HG02588 (cell line): ENCODE measurements around the gene CCDC149.

Source experiments
- ATAC-seq: cut with Tn5 transposase; IDR thresholded peaks from one replicate; pipeline ENCODE4 v1.9.1; 2021; ENCODE audit warnings: mild to moderate bottlenecking, moderate library complexity; ENCODE audit not compliant: unreplicated experiment

CCDC149 gene

DNA sequence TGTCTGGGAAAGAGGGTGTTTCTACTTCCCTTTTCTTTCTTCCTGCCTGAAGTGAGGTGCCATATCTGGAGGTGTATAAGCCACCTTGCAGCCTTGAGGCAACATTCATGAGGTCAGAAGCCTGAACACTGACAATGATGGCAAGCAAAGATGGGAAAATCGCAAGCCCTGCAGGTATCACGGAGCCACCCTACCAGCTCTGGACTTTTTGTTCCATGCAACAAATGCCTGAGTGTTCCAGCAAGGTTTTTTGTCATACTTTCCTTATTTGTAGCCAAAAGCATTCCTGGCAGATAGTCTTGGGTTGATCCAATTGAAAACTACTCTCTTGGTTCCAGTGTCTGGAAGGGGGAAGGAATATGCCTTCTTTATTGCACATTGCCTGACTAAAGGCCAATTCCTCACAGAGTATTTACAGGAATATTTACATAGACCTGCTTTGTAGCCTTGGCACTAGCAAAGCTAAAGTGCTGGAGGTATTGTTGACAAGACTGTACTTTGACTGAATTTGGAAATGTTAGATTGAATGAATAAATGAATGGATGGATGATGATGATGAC is 131.8 kb downstream of the CCDC149 start:
- ATAC-seq: no peak

GRCh38 chr4:24778464-24779225 is 134.2 kb downstream of the CCDC149 start:
- ATAC-seq: no peak

DNA sequence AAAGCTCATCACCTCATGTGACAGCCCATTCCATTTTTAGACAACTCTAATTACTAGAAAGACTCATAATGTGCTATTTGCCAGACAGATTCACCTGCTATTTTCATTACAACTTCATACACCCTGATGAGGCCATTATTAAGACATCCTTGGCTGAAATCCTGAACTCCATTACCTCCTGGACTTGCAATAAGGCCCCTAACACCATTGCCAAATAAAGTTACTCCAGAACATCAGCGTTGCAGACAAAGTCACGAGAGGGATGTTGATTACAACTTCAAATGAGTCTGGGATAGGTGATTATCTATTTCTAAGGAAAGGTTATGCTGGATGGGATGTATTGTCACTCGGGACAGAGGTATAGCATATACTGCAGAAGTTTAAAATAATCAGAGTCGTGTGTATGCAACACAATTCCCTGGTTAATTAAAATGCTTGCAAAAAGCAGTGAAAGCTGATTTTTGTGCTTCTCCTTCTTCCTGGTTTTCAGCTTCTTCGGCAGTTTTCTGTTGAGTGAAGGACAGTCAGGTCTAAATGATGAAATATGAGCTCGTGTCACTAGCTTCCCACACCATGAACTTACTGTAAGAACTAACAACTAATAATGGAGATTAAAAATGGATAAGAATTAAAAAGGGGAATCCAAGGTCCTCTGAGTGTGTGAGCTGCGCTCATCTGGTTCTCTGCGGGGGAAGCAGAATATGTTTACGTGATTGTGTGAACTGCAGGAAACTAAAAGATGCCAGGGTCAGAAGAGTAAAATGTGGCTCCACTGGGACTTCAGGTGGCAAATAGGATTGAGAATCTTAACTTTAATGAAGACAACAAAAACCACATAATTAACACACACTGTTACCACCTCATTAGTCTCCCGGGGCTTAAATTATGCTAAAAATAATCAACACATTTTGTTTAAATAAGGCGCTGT is 135.0 kb downstream of the CCDC149 start:
- no peak for ATAC-seq

DNA sequence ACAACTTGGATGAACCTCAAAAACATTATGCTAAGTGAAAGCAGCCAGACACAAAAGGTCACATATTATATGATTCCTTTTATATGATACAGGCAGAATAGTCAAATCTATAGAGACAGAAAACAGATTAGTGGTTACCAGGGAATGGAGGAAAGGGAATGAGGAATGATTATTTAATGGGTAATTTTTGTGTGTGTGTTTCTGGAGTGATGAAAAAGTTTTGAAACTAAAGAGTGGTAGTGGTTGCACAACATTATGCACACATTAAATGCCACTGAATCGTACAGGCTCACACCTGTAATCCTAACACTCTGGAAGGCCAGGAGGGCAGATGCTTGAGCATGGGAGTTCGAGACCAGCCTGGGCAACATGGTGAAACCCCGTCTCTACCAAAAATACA is 137.1 kb downstream of the CCDC149 start:
- ATAC-seq: no peak

- ATAC-seq: no peak
Measured at GRCh38 chr4:24775032-24775605, 137.7 kb downstream of the CCDC149 start.

DNA sequence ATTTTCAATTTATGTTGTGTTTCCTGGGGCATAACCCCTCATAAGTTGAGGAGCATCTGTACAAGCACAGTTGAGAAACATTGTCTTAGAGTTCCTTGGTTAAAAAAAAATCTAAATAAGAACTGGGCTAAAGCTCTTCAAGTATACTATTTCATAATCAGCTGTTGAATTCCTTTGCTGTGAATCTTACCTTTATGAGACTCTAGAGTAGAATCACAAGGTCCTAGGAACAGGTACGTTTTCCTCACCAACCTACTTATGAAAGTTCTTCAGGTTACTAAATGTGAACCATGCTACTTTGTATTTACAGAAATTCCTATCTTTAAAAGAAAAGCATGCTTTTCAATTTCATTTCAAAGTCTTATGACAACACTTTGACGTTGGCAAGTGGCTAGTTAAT is 138.4 kb downstream of the CCDC149 start:
- ATAC-seq: no peak

DNA sequence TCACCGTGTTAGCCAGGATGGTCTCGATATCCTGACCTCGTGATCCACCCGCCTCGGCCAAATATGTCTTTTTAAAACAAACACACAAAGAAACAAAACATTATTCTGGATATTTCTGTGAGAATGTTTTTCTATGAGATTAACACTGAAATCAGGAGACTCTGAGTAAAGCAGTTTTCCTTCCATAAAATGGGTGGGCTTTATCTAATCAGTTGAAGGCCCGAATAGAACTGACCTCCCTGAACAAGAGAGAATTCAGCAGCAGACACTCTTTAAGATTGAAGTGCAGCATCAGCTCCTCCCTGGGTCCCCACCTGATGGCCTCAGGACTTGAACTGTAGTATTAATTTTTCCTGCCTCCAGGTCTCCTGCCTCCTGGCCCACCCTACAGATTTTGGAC is 139.9 kb downstream of the CCDC149 start:
- no peak for ATAC-seq

- no peak for ATAC-seq
Measured at GRCh38 chr4:24772061-24772705, 140.7 kb downstream of the CCDC149 start.

DNA sequence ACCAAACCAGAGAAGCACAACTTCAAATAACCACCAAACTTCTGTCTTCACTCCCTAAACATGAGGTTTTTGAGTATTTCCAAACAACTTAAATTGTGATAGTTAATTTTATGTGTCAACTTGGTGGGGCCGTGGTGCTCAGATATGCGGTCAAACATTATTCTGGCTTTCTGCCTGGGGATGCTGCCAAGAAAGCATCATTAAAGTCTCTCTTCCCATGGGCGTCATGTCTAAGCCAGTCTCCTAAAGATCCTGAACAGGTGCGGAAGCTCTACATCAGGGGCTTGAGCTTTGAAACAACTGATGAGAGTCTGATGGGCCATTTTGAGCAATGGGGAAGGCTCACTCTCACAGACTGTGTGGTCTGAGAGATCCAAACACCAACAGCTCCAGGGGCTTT is 141.6 kb downstream of the CCDC149 start:
- ATAC-seq: no peak

GRCh38 chr4:24770667-24771066 is 142.2 kb downstream of the CCDC149 start:
- no peak for ATAC-seq

GRCh38 chr4:24770032-24770584 is 142.7 kb downstream of the CCDC149 start:
- ATAC-seq: peak; percentile 64

DNA sequence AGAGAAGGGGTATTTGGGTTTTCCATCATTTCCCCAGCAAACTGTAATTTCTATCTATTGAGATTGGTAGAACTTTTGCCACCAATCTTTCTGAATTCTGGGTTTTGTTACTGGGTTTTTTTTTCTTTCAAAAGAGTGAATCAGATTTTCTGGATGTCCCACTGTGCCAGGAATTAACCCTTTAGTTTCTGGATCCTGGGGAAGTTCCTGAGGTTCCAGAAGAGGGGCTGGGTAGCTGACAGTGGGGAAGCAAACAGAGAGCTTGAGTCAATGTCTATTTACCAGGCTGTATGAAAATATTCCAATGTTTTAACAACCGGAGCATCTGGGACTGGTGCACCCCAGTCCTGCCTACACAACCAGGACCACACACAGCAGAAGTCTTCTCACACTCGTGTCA is 143.3 kb downstream of the CCDC149 start:
- no peak for ATAC-seq

DNA sequence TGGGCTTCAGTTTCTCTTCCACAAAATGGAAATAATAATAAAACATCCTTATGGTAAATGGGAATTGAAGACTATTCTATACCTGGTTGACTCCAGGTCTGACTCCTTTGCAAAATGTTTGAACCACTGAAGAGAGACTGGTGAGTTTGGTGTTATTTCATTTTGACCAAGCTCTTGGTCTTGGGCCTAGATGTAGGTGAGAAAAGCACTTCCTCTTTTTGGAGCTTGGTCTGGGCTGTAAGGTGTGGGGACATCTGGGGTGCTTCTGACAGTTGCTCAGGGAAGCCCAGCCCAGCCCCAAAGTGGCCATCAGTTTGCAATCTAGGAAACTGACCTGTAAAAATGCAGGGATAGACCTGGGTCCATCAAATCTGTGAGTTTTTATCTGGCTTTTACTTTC is 144.2 kb downstream of the CCDC149 start:
- peak; percentile 83 for ATAC-seq

DNA sequence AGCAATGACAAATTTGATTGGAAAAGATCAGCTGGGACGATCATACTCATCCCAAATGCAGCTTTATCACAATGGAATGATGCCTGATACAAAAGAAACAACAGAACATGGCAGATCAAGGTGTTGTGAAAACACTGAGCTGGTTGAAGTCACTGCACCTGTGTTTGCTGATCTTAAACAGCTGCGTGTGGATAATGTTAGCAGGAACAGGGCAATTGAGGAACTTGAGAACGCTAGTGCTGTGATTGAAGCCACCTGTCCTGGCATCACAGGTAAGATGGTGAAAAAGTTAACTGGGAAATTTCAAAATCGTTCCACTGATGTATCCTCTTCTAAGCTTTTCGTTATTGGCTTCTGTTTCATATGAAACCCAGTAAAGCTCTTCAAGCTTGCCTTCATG is 144.8 kb downstream of the CCDC149 start:
- no peak for ATAC-seq

DNA sequence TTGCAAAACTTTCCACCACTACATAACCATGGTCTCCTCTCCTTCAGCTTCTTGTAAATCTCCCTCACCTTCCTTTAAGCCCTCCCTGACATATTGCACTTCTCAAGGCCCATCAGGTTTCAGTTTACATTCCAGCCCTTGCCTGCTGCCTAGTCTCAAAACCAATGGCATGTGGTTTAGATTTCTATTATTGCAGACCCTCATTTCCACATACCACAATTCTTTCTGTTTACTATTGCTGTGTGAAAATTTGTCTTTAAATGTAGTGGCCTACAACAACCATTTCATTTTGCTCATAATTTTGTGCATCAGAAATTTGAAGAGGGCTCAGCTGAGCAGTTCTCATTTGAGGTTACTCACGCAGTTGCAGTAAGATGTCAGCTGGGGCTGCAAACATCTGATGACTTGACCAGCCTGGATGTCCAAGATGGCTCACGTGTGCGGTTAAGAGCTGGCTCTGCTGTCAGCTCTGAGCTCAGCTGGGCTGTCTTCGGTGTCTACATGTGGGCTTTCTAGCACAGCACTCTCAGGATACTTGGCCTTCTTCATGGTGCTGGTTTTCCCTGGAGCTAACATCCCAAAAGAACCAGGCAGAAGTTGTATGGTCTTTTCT is 147.4 kb downstream of the CCDC149 start:
- ATAC-seq: no peak

- ATAC-seq: no peak
Measured at GRCh38 chr4:24764345-24764744, 148.5 kb downstream of the CCDC149 start.

DNA sequence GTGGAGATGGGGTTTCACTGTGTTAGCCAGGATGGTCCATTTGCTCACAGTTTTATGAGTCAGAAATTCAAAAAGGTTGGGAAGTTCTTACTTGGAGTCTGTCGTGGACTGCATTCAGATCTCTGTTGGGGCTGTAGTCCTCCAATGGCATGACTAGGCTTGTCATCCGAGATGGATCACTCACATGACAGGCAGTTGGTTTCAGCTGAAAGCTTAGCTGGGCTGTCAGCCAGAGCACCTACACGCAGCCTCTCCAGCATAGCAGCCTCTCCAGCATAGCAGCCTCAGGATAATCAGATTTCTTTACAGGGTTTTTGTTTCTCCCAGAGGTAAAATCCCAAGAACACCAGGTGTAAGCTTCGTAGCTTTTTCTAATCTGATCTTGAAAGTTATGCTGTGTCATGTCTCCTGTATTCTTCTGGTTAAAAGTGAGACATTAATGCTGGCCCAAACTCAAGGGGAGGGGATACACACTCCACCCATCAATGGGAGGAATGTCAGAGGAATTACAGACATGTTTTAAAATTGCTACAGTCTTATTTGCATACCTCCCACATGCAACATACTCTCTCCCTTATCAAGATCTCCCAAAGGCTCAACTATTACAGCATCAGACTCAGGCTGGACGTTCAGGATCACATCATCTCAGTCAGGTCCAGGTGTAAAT is 149.1 kb downstream of the CCDC149 start:
- ATAC-seq: no peak
